Measurements from ENCODE around the gene NIT2. TPM values are rescaled to one million over a fixed set of nuclear protein-coding genes. Genes with fewer than 3 reads are reported as not detected.

The NIT2 gene
- total RNA-seq, 3 donors from 2014 or later: 27.0 to 35.9 (median 28.2) TPM

- Histone ChIP-seq H3K9me3 (no peaks in the 10 kb centered on the region), H3K4me1 (ENCODE audit: low read depth) (no peaks in the 10 kb centered on the region), H3K4me3 (no peak overlapping the region), H3K36me3 (ENCODE audit: low read depth) (no peaks in the 10 kb centered on the region)
- no peak for DNase-seq
- intact Hi-C loops (cut with DNase I, micrococcal nuclease): no loop called here
- TF ChIP-seq CTCF (IDR thresholded peaks at IDR 0.05): no peak
- no peak for ATAC-seq
Measured at GRCh38 chr3:100366424-100366823, 31.9 kb downstream of the NIT2 start.

GRCh38 chr3:100368441-100368840 is 33.9 kb downstream of the NIT2 start:
- DNase-seq (no peak), ATAC-seq (no peak)
- Histone ChIP-seq H3K9me3 (no peaks in the 10 kb centered on the region), H3K4me1 (ENCODE audit: low read depth) (no peaks in the 10 kb centered on the region), H3K4me3 (no peak overlapping the region), H3K36me3 (ENCODE audit: low read depth) (no peaks in the 10 kb centered on the region)
- intact Hi-C loops (cut with DNase I, micrococcal nuclease): no loop called here
- TF ChIP-seq CTCF (IDR thresholded peaks at IDR 0.05): no peak

GRCh38 chr3:100370756-100371155 is 36.2 kb downstream of the NIT2 start:
- TF ChIP-seq CTCF (IDR thresholded peaks at IDR 0.05): no peak
- ATAC-seq (no peak), DNase-seq (no peak)
- intact Hi-C loops (cut with DNase I, micrococcal nuclease): no loop called here
- H3K4me1 ChIP-seq (ENCODE audit: low read depth): no peaks in the 10 kb centered on the region
- no peak overlapping the region for H3K4me3 ChIP-seq
- H3K9me3 ChIP-seq: no peaks in the 10 kb centered on the region
- H3K36me3 ChIP-seq (ENCODE audit: low read depth): no peaks in the 10 kb centered on the region

- Histone ChIP-seq H3K36me3 (ENCODE audit: low read depth) (no peaks in the 10 kb centered on the region), H3K4me1 (ENCODE audit: low read depth) (no peaks in the 10 kb centered on the region), H3K4me3 (no peak overlapping the region), H3K9me3 (no peaks in the 10 kb centered on the region)
- DNase-seq: no peak
- ATAC-seq: no peak
- intact Hi-C loops (cut with DNase I, micrococcal nuclease): no loop called here
- TF ChIP-seq CTCF (IDR thresholded peaks at IDR 0.05): no peak
Measured at GRCh38 chr3:100374521-100374920, 40.0 kb downstream of the NIT2 start.

GRCh38 chr3:100376301-100376700 is 41.7 kb downstream of the NIT2 start:
- intact Hi-C loops (cut with DNase I, micrococcal nuclease): no loop called here
- H3K4me1 ChIP-seq (ENCODE audit: low read depth): no peaks in the 10 kb centered on the region
- DNase-seq (no peak), ATAC-seq (no peak)
- no peaks in the 10 kb centered on the region for H3K9me3 ChIP-seq
- no peak overlapping the region for H3K4me3 ChIP-seq
- H3K36me3 ChIP-seq (ENCODE audit: low read depth): no peaks in the 10 kb centered on the region
- TF ChIP-seq CTCF (IDR thresholded peaks at IDR 0.05): no peak
